ENCODE data around the gene SLC28A2.
"Not testable (repeated sequence)": the region's sequence is repeated elsewhere in the genome, so short reads cannot be mapped to it uniquely, and the experiment has no call there.

The SLC28A2 gene, protein sequence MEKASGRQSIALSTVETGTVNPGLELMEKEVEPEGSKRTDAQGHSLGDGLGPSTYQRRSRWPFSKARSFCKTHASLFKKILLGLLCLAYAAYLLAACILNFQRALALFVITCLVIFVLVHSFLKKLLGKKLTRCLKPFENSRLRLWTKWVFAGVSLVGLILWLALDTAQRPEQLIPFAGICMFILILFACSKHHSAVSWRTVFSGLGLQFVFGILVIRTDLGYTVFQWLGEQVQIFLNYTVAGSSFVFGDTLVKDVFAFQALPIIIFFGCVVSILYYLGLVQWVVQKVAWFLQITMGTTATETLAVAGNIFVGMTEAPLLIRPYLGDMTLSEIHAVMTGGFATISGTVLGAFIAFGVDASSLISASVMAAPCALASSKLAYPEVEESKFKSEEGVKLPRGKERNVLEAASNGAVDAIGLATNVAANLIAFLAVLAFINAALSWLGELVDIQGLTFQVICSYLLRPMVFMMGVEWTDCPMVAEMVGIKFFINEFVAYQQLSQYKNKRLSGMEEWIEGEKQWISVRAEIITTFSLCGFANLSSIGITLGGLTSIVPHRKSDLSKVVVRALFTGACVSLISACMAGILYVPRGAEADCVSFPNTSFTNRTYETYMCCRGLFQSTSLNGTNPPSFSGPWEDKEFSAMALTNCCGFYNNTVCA

DNA sequence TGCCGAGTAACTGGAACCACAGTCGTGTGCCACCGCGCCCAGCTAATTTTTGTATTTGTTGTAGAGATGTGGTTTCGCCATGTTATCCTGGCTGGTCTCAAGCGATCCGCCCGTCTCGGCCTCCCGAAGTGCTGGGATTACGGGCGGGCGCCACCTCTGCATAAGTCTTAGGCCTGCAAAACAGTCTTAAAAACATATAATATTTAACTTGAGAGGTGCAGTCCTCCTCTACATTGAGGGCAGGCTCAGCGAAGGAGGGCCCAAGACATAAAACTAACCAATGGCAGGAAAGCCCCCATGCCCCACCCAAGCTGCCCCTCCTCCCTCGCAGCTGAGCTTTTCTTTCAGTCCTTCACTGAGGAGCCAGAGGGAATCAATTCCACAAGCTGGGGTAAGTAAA, at the start of gene SLC28A2:
Gene SLC28A2, plus strand, starts transcription at position 347 of the 400 bp plus-strand sequence. CDS start 982 bp downstream, outside the sequence.
- DNase-seq (ENCODE audit: low read depth) = no peak

DNA sequence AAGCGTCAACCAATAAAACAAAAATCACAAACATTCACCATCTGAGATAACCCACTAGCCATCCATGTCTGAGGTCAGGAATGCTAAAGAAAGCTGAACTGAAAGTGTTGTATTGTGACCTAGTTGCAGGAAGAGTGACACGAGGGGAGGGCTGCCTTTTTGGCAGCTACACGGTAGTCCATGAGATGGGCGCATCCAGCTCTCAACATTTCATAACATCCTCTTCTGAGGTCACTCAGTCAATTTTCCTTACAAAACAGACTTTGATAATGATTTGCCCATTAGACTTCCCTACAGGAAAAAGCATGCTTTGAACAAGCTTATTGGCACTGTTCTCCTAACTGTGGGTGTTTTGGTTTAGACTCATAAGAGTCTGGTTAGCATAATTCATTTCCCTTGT, 48.9 kb upstream of the SLC28A2 start:
- DNase-seq (ENCODE audit: low read depth) = no peak

DNA sequence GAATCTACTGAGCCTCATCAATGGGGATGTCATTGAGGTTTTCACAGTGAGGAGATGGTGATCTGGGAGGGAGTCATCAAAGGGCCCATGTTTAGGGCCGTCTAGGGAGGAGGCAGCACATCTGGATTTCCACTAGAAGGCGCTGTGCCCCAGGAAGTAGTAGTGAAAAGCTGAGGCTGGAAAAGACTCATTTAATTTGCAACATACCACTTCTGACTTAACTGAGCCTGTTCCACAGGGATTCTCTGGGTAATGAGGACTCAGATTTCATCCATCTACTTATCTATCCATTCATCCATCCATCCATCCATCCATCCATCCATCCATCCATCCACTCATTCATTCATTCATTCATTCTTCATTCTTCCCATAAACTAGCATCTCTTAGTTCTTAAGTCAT, 46.8 kb upstream of the SLC28A2 start:
- DNase-seq (ENCODE audit: low read depth) = peak; percentile 29

DNA sequence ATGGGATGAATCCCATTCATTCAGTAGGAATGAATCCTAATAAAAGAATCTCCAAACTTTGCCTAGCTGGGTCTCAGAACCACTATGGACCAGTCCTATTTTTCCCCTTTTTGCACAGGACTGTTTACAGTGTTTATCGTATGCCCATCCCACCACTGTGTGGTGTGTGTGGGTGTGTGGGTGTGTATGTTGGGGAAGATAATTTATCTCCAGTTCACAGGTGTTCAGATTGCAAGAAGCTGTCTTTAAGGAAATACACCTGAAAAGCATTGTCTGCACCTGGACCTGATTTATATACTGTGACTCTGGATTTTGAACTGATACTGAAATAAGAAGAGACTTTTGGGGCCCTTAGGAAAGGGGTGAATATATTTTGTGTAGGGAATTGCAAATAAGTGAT, 39.5 kb upstream of the SLC28A2 start:
- no peak for DNase-seq (ENCODE audit: low read depth)

DNA sequence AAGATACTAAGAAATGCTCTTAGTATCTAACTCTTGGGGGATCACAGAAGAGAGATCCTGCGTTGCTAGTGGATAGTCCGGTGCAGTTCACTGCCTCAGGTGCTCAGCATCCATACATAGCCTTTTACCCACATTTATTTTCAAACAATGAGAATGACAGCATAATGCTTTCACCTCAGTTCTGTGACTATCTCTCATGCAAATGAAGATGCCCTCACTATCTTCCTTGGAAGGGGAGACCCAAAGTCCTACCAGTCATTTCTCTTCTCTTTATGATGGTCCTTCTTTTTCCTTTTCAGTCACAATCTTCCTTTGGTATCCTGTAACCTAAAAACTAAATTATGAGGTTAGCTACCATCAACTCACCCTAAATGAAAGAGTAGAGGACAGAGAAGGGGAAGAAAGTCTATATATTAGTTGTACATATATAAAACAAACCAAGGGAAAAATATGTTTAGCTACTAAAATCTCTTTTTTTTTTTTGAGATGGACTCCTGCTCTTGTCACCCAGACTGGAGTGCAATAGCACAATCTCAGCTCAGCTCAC, 30.9 kb upstream of the SLC28A2 start:
- DNase-seq (ENCODE audit: low read depth) = no peak

DNA sequence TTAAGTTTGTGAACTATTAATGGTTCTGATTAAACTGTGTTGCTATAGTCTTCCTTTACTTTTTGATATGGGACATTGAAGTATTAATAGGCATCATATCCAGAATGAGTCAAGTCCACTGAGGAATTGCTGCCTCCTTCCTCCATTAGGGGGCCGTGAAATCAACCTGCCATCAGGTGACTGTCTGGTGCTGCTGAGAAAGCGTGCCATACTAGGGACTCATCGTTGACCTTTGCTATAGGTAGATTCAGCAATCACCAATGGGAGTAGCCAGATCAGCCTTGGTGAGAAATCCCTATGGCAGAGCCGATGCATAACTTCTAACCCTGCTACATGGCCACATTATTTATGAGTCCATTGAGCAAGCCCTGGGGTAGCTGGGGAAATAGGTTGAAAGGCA, 30.1 kb upstream of the SLC28A2 start:
- DNase-seq (ENCODE audit: low read depth) = no peak

DNA sequence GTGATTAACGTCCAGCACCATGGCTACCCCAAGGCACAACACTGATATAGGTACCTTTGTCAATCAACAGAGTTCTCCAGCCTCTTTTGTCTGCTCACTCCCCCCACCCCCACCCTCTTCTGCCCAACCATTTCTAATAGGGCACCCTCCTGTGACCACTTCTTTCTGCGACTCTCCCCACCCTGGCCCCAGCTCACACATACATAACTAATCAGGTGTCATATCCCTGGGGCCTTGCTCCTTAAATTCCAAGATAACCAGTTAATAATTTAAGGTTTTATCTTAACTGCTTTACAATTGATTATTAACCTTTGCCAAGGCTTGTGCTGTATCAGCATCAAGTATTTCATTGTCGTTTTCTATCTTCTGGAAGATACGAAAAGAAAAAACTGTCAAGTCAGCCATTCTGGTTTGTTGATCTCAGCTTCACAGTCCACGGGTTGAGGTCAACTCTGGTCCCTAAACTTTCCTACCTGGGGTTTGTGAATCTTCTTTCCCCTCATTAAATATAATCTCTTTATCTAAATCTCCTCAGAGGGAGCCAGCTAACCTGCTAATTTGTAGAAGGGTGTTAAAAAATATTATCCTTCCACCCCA, 27.3 kb upstream of the SLC28A2 start:
- DNase-seq (ENCODE audit: low read depth) = no peak

DNA sequence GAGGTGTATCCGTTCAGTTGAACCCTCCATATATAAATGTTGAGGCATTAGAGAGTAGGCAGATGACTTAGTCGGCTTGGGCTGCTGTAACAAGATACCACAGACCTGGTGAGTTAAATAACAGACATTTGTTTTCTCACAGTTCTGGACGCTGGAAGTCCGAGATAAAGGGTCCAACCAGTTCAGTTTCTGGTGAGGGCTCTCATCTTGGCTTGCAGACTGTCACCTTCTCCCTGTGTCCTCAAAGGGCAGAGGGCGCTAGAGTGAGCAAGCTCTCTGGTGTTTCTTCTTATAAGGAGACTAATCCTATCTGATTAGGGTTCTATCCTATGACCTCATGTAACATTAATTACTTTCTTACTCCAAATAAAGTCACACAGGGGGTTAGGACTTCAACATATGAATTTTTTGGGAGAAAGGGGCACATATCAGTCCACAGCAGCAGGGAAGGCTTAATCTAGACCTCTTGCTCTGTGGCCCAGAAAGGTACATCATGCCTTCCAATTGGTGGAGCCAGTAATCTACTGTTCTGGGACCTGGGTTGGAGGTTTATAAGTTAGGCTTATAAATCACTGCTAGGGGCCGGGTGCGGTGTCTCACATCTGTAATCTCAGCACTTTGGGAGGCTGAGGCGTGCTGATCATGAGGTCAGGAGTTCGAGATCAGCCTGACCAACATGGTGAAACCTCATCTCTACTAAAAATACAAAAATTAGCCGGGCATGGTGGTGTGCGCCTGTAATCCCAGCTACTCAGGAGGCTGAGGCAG, 26.3 kb upstream of the SLC28A2 start:
- DNase-seq (ENCODE audit: low read depth) = no peak

DNA sequence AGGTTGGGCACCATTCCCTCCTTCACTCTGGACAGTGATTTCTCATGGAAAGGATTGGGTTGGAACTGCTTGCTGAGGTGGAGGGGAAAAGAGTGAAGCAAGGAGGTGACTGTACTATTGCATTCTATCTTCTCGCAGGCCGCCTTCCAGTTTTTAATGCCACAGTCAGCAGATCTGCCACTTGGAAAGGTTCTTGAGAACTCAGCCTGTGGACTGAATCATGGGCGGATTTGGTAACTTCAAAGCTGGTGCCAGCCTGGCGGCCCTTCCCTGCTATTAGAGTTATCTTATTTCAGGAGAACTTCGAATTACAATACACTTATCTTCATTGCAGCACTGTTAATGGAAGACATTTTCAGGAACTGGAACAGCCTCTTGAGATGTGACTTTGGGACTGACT, 23.1 kb upstream of the SLC28A2 start:
- DNase-seq (ENCODE audit: low read depth) = no peak

DNA sequence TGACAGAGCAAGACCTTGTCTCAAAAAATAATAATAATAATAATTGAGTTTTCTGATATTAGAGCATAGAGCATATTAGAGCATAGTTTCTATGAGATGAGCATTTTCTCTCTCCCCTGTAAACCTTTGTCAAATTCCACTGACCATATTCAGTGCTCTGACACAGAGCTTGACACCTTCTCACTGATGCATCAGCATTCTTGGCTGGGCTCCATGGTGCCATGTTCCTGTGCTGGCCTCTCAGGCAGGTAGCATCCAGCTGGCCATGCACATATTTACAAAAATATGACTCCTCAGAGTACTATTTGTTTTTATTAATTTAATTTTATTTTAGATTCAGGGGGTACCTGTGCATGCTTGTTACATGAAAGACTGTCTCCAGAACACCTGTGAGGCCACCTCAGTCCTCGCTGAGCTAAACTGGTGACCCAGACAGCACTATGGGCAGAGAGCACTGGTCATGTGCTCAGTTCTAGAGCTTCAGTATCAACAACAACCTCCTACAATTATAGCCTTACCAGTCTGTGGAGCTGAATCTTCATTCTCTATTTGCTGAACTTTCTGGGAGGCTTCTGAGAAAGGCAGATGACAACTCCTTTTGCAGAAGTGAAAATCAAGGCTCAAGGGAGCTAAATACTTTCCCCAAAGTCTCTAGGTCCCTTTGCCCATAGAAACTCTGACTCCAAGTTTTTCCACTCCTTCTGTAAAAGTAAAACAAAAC, 21.6 kb upstream of the SLC28A2 start:
- DNase-seq (ENCODE audit: low read depth) = no peak

DNA sequence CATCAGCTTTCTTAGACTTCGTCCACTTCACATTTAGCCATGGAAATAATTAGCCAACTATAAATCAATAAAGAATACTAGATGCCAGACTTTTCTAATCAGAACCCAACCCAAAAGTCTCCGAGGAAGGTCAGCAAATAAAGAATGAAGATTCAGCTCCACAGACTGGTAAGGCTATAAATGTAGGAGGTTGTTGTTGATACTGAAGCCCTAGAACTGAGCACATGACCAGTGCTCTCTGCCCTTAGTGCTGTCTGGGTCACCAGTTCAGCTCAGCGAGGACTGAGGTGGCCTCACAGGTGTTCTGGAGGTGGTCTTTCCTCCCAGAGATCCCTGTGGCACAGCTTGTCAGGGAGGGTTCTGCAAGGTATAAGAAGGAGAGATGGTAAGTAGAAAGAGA, 20.9 kb upstream of the SLC28A2 start:
- DNase-seq (ENCODE audit: low read depth) = no peak

DNA sequence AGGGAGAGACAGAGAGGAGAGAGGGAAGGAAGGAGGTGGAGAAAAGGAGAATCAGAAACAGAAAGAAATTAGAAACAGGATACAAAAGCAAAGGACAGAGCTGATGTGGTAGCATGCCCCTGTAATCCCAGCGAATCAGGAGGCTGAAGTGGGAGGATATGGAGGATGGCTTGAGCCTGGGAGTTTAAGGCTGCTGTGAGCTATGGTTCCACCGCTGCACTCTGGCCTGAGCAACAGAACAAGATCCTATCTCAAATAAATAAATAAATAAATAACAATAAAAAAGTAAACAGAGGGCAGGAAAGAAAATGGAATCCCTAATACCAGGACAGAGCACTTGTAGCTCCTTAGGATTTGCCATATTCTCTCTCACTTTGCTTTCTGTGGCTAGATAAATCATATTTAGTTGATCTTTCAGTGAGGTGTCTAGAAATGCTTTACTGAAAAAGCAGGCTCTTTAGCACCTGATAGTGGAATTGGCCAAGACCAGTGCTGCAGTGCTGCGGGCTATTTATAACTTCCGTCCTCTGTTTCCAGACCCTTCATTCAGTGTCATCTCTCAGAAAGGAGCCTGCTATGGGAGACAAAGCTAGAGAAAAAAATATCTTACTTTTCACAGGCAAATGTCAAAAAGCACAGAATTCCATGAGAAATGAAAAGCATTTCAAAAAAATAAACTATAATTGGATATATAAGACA, 20.0 kb upstream of the SLC28A2 start:
- no peak for DNase-seq (ENCODE audit: low read depth)

DNA sequence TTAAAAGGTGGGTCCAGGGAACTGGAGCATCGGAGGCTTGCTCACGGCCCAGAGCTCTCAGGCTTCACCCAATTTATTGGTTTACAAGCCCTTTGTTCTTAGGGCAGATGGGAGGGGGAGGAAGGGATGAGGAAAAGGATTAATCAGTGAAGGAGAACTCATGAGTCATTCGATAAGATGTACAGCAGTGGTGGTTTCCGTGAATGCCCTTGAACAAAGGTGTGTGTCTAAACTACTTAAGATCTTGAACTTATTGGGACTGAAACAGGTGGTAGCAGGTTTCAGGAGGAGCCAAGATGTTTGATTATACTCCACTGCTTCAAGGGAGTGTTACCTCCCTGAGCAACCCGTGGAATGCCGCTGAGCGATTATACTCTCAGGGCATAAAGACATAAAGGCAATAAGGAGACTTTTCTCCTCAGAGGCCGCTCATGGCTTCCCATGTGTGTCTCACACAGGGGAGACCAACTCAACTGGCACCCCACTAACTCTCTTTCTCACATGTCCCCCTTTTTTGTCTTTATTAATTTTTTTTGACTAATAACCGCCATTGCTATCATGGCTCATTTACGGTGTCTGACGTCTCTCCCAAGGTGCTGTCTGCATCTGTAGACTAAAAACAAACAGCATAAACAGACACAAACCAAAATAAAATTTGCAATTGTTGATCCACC, 17.3 kb upstream of the SLC28A2 start:
- no peak for DNase-seq (ENCODE audit: low read depth)

DNA sequence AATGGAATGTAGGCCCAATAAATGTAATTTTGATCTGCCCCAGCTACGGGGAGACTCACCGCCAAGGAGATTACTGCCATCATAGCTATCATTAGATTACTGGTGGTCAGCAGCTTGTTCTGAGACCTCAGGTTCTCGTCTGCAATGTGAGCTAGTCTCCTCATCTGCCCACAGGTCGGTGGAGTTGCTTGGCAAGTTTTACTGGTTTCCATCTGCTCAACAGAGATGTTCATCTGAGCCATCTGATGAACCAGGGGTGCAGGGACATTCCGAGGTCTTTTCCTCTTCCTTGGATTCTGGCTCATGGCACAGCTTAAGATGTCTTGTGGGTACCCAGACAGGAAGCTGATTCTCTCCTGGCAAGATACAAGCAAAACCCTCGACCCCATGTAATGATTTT, 15.2 kb upstream of the SLC28A2 start:
- DNase-seq (ENCODE audit: low read depth) = not testable (repeated sequence)

DNA sequence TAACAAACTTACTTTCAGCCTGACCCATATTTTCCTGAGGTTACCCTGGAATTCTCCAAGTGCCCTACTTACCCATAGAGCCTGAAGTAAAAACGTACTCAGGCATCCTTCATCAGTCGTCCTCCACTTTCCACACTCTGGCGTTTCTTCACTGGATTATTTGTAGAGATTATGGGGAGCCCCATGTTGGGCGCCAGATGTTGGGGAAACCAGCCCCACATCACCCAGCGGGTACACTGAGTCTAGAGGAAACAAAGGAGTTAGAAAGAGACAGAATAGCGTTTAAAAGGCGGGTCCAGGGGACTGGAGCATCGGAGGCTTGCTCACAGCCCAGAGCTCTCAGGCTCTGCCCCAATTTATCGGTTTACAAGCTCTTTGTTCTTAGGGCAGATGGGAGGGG, 9.7 kb upstream of the SLC28A2 start:
- DNase-seq (ENCODE audit: low read depth) = no peak

DNA sequence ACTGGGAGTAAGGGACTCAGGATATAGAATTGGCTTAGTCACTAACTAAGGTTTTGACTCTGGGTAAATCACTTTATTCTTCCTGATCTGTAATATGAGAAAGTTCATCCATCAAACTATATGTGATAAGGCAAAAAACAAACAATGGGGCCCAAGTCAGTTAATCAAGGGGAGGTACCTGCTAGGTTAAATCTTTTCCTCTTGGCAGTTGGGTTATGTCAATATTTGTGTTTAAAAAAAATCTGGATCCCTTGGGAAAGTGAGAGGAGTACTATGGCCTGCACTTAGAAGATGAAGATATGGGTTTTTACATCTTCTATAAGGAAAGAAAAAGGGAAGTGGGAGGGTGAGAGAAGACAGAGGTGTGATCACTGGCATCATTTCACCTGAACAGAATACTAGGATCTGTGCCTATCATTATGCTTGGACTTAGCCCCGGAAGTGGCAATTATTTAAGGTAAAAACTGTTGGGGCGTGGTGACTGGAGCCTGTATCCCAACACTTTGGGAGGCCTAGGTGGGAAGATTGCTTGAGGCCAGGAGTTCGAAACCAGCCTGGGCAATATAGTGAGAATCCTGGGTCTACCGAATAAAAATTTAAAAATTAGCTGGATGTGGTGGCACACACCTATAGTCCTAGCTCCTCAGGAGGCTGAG, 2.8 kb upstream of the SLC28A2 start:
- DNase-seq (ENCODE audit: low read depth) = no peak

DNA sequence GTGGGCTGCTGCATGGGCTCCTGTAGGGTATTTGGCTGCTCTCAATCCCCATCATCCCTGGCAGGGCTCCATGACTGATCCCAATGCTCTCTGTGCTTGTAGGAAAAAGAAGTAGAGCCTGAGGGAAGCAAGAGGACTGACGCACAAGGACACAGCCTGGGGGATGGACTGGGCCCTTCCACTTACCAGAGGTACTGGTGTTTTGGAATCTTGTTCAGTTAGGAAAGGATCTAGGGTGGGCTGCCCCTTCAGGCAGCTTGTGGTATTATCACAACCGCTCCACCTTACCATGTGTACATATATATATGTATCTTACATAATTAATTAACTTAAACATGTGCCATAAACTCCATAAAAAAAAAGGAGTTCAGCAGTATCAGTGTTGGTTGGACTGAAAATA, 1.3 kb downstream of the SLC28A2 start:
- no peak for DNase-seq (ENCODE audit: low read depth)

DNA sequence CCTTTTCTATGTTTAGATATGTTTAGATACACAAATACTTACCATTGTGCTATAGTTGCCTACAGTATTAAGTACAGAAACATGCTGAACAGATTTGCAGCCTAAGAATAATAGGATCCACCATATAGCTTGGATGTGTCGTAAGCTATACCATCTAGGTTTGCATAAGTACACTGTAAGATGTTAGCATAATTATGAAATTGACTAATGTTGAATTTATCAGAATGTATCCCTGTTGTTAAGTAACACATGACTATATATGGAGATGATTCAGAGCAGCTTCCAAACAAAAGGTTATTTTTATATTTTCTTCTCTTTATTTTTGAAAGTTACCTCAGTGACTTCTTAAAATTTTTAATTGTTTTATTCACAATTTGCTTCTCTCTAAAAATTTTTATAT, 2.4 kb downstream of the SLC28A2 start:
- DNase-seq (ENCODE audit: low read depth) = no peak

DNA sequence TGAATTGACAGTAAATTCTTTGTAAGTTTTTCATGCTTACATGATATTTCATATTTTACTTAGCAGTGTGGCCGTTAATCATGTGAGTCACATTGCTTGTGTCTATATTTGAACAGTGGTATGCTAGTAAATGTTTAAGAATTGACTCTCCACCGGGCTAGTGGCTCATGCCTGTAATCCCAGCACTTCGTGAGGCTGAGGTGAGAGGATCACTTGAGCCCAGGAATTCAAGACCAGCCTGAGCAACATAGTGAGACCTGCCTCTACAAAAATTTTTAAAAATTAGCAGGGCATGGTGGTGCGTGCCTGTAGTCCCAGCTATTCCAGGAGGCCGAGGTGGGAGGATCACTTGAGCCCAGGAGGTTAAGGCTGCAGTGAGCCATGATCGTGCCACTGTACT, 2.8 kb downstream of the SLC28A2 start:
- not testable (repeated sequence) for DNase-seq (ENCODE audit: low read depth)

DNA sequence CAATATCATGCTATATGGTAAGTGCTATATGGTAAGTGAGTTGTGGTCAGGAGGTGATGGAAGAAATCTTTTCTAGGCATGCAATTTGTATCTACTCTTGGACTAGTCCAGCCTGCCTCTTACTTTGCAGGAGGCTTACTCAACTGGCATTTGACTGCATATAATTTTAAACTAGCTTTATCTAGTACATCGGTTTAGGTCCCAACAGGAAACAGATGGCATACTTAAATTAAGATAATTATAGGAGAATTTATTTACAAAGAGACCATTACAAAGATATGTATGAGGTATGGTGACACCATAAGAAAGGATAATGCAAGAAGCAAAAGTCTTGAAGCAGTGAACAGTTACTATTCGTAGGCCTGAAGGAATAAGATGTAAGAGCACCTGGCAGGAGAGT, 7.8 kb downstream of the SLC28A2 start:
- no peak for DNase-seq (ENCODE audit: low read depth)
